HL-60 (cell line): ENCODE measurements around the gene NDUFAF2.

Source experiments
- DNase-seq, 2 experiments: peaks; one replicate each; pipeline ENCODE4 v3.0.0-alpha.2; 2010 to 2020; ENCODE audit warnings: low read depth in 1 of 2, low spot score in 1 of 2
- H3K27ac ChIP-seq: fragments of 250-450 bp; sonication (Bioruptor Pico); replicated peaks from 2 replicates; pipeline ENCODE4 v1.5.1; 2020; ENCODE audit warnings: mild to moderate bottlenecking, moderate library complexity
- H3K27me3 ChIP-seq: fragments of 250-450 bp; sonication (Bioruptor Pico); 2 replicates; pipeline ENCODE4 v1.5.1; 2021; ENCODE audit warnings: mild to moderate bottlenecking, moderate library complexity; ENCODE audit not compliant: insufficient read depth, poor library complexity, severe bottlenecking
- H3K4me3 ChIP-seq: replicated peaks from 2 replicates; pipeline ENCODE4 v1.5.1; 2011; ENCODE audit warnings: mild to moderate bottlenecking, control low read depth, low read length; ENCODE audit not compliant: insufficient read depth
- CTCF ChIP-seq: IDR thresholded peaks from one replicate; pipeline ENCODE4 v1.5.1; 2011; ENCODE audit warnings: low read length, control low read depth, inconsistent platforms; ENCODE audit not compliant: insufficient read depth
- GABPA ChIP-seq: IDR thresholded peaks from 2 replicates; pipeline ENCODE4 v1.6.1; 2012; ENCODE audit warnings: low read depth
- POLR2AphosphoS5 ChIP-seq: IDR thresholded peaks from 2 replicates; pipeline ENCODE4 v1.6.1; 2012; ENCODE audit warnings: low read depth
- REST ChIP-seq: IDR thresholded peaks from 2 replicates; pipeline ENCODE4 v1.6.1; 2012; ENCODE audit warnings: low read depth; ENCODE audit not compliant: insufficient replicate concordance
- SPI1 ChIP-seq: IDR thresholded peaks from 2 replicates; pipeline ENCODE4 v1.6.1; 2012; ENCODE audit warnings: low read depth, mild to moderate bottlenecking, borderline replicate concordance

NDUFAF2 gene

GRCh38 chr5:61115968-61116367, 171.0 kb downstream of the NDUFAF2 start:
- DNase-seq, result no peak
- TF ChIP-seq REST (no peak), GABPA (no peak)
- Histone ChIP-seq H3K27ac (no peak overlapping the region), H3K27me3 (no peaks in the 10 kb centered on the region), H3K4me3 (no peak overlapping the region)

GRCh38 chr5:61119066-61119465, 174.1 kb downstream of the NDUFAF2 start:
- Histone ChIP-seq H3K27ac (no peak overlapping the region), H3K4me3 (no peak overlapping the region), H3K27me3 (no peaks in the 10 kb centered on the region)
- no peak for TF ChIP-seq SPI1
- no peak for TF ChIP-seq GABPA
- no peak for TF ChIP-seq CTCF
- no peak for TF ChIP-seq POLR2AphosphoS5
- no peak for TF ChIP-seq REST
- DNase-seq, result no peak

- TF ChIP-seq REST (no peak), GABPA (no peak), SPI1 (no peak), CTCF (no peak), POLR2AphosphoS5 (no peak)
- no peak for DNase-seq
- Histone ChIP-seq H3K27ac (no peak overlapping the region), H3K27me3 (no peaks in the 10 kb centered on the region), H3K4me3 (no peak overlapping the region)
These were observed 175.5 kb downstream of the NDUFAF2 start for GRCh38 chr5:61120534-61120933.

GRCh38 chr5:61123145-61123544, 178.1 kb downstream of the NDUFAF2 start:
- no peak for DNase-seq
- H3K27ac ChIP-seq, result no peak overlapping the region
- TF ChIP-seq GABPA, result no peak
- no peak for TF ChIP-seq CTCF
- no peak for TF ChIP-seq REST
- TF ChIP-seq SPI1, result no peak
- no peak for TF ChIP-seq POLR2AphosphoS5
- no peak overlapping the region for H3K4me3 ChIP-seq
- no peaks in the 10 kb centered on the region for H3K27me3 ChIP-seq
